GM04503 (cell line): ENCODE data around the gene RPS19.

ENCODE experiments used
- DNase-seq: peaks from one replicate; pipeline ENCODE4 v3.0.0-alpha.2; 2012; ENCODE audit warnings: low read depth

RPS19 gene

GRCh38 chr19:41859618-41860418, at the start of gene RPS19:
Gene RPS19, plus strand, starts transcription at chr19:41860255. Its CDS starts 520 bp downstream, at chr19:41860775.
- peak; percentile 93 for DNase-seq

GRCh38 chr19:41810301-41810700, 49.8 kb upstream of the RPS19 start:
- no peak for DNase-seq

- no peak for DNase-seq
Measured at GRCh38 chr19:41811036-41811435, 49.0 kb upstream of the RPS19 start.

GRCh38 chr19:41811981-41812380, 48.1 kb upstream of the RPS19 start:
- no peak for DNase-seq

- DNase-seq, result no peak
Measured at GRCh38 chr19:41813911-41814310, 46.1 kb upstream of the RPS19 start.

GRCh38 chr19:41815301-41815700, 44.8 kb upstream of the RPS19 start:
- DNase-seq, result no peak

- no peak for DNase-seq
Measured at GRCh38 chr19:41816761-41817160, 43.3 kb upstream of the RPS19 start.

GRCh38 chr19:41821003-41821735, 38.9 kb upstream of the RPS19 start:
- DNase-seq, result no peak

GRCh38 chr19:41837981-41838708, 21.9 kb upstream of the RPS19 start:
- no peak for DNase-seq

GRCh38 chr19:41839211-41839610, 20.8 kb upstream of the RPS19 start:
- no peak for DNase-seq

- DNase-seq, result no peak
Measured at GRCh38 chr19:41843371-41843770, 16.7 kb upstream of the RPS19 start.

- no peak for DNase-seq
Measured at GRCh38 chr19:41844601-41845000, 15.5 kb upstream of the RPS19 start, which contains the start of gene LYPD4. Gene LYPD4, minus strand, starts transcription at chr19:41844683. Its CDS starts 5,398 bp downstream, at chr19:41839285.

GRCh38 chr19:41845001-41845050, 15.2 kb upstream of the RPS19 start, which contains the start of gene DMRTC2:
Gene DMRTC2, plus strand, starts transcription at chr19:41845042. Its CDS starts 2,387 bp downstream, at chr19:41847429.
- DNase-seq, result no peak

GRCh38 chr19:41845051-41845590, 14.9 kb upstream of the RPS19 start:
- DNase-seq, result no peak

GRCh38 chr19:41847351-41848105, 12.5 kb upstream of the RPS19 start:
- no peak for DNase-seq

GRCh38 chr19:41848666-41849065, 11.4 kb upstream of the RPS19 start:
- DNase-seq, result no peak

- DNase-seq, result no peak
Measured at GRCh38 chr19:41849067-41849466, 11.0 kb upstream of the RPS19 start.

- DNase-seq, result no peak
Measured at GRCh38 chr19:41850381-41850780, 9.7 kb upstream of the RPS19 start.

- DNase-seq, result no peak
Measured at GRCh38 chr19:41851456-41851855, 8.6 kb upstream of the RPS19 start.

GRCh38 chr19:41853344-41853743, 6.7 kb upstream of the RPS19 start:
- DNase-seq, result no peak

GRCh38 chr19:41853768-41854167, 6.3 kb upstream of the RPS19 start:
- DNase-seq, result no peak

GRCh38 chr19:41859213-41859617, 840 bp upstream of the RPS19 start:
- no peak for DNase-seq
